Pancreas (tissue), 10 donors: ENCODE results near the gene TTLL10. TPM values are rescaled to one million over a fixed set of nuclear protein-coding genes. Genes with fewer than 3 reads are reported as not detected.

Experiments
- ATAC-seq, 4 donors: fragments of 200-7000 bp; cut with Tn5 transposase; one replicate each; pipeline versions ENCODE4 v1.8.0 to v1.9.1; 2020; ENCODE audit warnings: mild to moderate bottlenecking in 4 of 4, moderate library complexity in 4 of 4
- DNase-seq, 6 donors: peaks; one replicate each; pipeline ENCODE4 v3.0.0-alpha.2; 2020
- FAIRE-seq: peaks from 2 replicates; lab custom pipeline; 2012; peaks lifted over from hg19 to GRCh38; lab: Jason Lieb, UNC
- H3K27ac ChIP-seq, 4 donors: fragments of 200-600 bp; sonication (generic); 1 replicate in 3 of 4; 2 replicates in 1 of 4; pipeline versions ENCODE4 v1.5.0 to v1.8.0; 2020
- H3K27me3 ChIP-seq, 4 donors: fragments of 200-600 bp; one replicate each; pipeline ENCODE4 v1.8.0; 2021
- H3K36me3 ChIP-seq, 3 donors: fragments of 200-600 bp; sonication (generic) in 1 of 3; one replicate each; pipeline versions ENCODE4 v1.5.0 to v1.8.0; 2020 to 2021
- H3K4me1 ChIP-seq, 3 donors: fragments of 200-600 bp; one replicate each; pipeline ENCODE4 v1.8.0; 2021
- H3K4me3 ChIP-seq, 4 donors: fragments of 200-600 bp; sonication (generic) in 2 of 4; one replicate each; pipeline versions ENCODE4 v1.5.0 to v1.8.0; 2020 to 2021
- H3K9me3 ChIP-seq, 4 donors: fragments of 200-600 bp; one replicate each; pipeline ENCODE4 v1.8.0; 2021
- WGBS, 2 donors: extraction: QIAGEN DNeasy Blood & Tissue Kit; methylation state at CpG; one replicate each; pipeline ENCODE4 v1.1.7; 2013; 5-methylcytosine and 5-hydroxymethylcytosine counted together
- intact Hi-C, 3 donors: fragments of 100-400 bp; cut with DNase I; formaldehyde crosslinking; loops; one replicate each; pipeline versions ENCODE4 v1.11.1 to v1.14.2; 2022
- polyA plus RNA-seq, 2 donors: library from polyadenylated mRNA; stranded (reverse); fragments of 200-250 nt; gene quantifications; one replicate each; pipeline ENCODE4 v1.2.3, GENCODE V29; 2013
- total RNA-seq, 6 donors: library from RNA; stranded (reverse); fragmentation: NEBNext Ultra II Directional in 4 of 6; extraction: Animal tissue kit (Norgen Biotek cat#: 25700) in 4 of 6; gene quantifications; one replicate each; pipeline versions ENCODE4 v1.2.1 to v1.2.4, GENCODE V29; 2021 to 2023
- TF ChIP-seq, protein P1 (sequence below), 4 donors: fragments of 200-600 bp; sonication (generic) in 3 of 4; IDR thresholded peaks; one replicate each; pipeline versions ENCODE4 v1.5.0 to v1.8.0; 2021; ENCODE audit warnings: antibody characterized with exemption in 4 of 4
- donor health status: healthy with polysubstance abuse.
- donor health status: DM: no; HTN: no; CAD: no; lungs with moderate emphysema.
- donor health status: DM: no; HTN: no; CAD: no.
- donor health status: control.
- donor health status: control.
- donor health status: Bipolar disorder and iron deficiency.
- donor health status: DM: yes; HTN: yes; CAD: no.
- donor health status: DM: no; HTN: no; CAD: no.
- donor health status: DM: no; HTN: no; CAD: no.
- donor health status: DM: yes; HTN: yes; CAD: no.

TTLL10 gene
- total and polyA plus RNA-seq, 8 donors, result 0.20 to 1.6 (median 0.41) TPM; not detected in 1

DNA sequence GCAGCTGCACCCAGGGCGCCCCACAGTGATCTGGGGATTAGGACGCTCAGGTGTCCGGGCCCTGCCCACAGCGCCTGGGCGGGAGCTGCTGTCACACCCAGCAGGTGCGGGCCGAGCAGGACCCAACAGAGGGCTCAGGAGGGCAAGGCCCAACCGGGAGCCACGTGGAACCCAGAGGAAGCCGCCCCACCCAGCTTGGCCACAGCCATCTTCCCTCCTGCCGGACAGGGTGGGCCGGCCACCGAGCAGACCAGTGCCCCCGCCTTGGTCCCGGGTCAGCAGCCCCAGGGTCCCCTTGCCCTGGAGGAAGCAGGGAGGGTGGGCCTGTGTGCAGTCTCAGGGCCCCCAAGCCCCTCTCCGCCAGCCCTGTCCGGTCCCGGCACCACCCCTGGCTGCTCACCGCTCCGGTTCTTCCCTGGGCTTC, 6.3 kb upstream of the TTLL10 start:
- TF ChIP-seq, protein P1, sequence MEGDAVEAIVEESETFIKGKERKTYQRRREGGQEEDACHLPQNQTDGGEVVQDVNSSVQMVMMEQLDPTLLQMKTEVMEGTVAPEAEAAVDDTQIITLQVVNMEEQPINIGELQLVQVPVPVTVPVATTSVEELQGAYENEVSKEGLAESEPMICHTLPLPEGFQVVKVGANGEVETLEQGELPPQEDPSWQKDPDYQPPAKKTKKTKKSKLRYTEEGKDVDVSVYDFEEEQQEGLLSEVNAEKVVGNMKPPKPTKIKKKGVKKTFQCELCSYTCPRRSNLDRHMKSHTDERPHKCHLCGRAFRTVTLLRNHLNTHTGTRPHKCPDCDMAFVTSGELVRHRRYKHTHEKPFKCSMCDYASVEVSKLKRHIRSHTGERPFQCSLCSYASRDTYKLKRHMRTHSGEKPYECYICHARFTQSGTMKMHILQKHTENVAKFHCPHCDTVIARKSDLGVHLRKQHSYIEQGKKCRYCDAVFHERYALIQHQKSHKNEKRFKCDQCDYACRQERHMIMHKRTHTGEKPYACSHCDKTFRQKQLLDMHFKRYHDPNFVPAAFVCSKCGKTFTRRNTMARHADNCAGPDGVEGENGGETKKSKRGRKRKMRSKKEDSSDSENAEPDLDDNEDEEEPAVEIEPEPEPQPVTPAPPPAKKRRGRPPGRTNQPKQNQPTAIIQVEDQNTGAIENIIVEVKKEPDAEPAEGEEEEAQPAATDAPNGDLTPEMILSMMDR (IDR thresholded peaks at IDR 0.05), result no peak
- ATAC-seq, result no peak
- intact Hi-C loops, result no loop called here
- Histone ChIP-seq H3K27me3 (no peaks in the 10 kb centered on the region), H3K4me1 (peaks cover 5 to 14% (median 6%) of the 10 kb centered on the region in 3 donors), H3K27ac (no peak overlapping the region), H3K9me3 (no peaks in the 10 kb centered on the region), H3K36me3 (no peaks in the 10 kb centered on the region), H3K4me3 (peak overlapping the region in 1 of 4 donors; percentile 6)
- 76% methylated on average over 18 to 20 of the region's 20 CpGs for WGBS, 2 donors
- peak in 2 of 6 donors; percentile 45 to 84 for DNase-seq
- FAIRE-seq, result no peak

DNA sequence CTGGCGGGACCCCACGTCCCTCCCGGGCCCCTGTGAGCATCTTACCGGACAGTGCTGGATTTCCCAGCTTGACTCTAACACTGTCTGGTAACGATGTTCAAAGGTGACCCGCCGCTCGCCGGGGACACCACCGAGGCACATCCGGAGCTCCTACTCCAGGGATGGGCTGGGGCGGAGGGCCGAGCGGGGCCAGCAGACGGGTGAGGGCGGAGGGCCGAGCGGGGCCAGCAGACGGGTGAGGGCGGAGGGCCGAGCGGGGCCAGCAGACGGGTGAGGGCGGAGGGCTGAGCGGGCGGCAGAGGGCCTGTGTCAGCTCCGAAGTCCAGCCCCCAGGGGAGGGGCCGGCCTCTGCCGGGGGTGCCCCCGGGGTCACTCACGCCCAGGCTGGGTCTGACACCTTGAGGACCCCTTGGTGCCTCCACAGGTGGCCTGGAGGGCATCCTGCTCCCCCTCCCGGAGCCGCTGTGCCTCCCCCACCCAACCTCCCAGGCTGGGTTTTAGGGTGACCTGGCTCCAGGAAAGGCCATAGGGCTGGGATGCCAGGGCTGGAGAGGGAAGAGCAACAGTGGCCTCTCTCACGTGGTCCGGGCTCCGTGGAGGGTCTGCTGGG, 5.7 kb upstream of the TTLL10 start:
- 75 to 82% methylated on average over 26 to 36 of the region's 36 CpGs for WGBS, 2 donors
- no peaks in the 10 kb centered on the region for H3K36me3 ChIP-seq
- FAIRE-seq (no peak), ATAC-seq (no peak), DNase-seq (peak in 3 of 6 donors; percentile 41 to 73 (median 56))
- H3K4me3 ChIP-seq, result no peak overlapping the region
- TF ChIP-seq, protein P1 (IDR thresholded peaks at IDR 0.05), result no peak
- no peaks in the 10 kb centered on the region for H3K27me3 ChIP-seq
- H3K9me3 ChIP-seq, result no peaks in the 10 kb centered on the region
- intact Hi-C loops, result loop anchor here in 1 of 3 donors (2.0 kb wide), 1 partner anchor 23 kb away; no protein-coding TSS in a partner anchor
- H3K27ac ChIP-seq, result no peak overlapping the region
- peaks cover 5 to 14% (median 6%) of the 10 kb centered on the region in 3 donors for H3K4me1 ChIP-seq

DNA sequence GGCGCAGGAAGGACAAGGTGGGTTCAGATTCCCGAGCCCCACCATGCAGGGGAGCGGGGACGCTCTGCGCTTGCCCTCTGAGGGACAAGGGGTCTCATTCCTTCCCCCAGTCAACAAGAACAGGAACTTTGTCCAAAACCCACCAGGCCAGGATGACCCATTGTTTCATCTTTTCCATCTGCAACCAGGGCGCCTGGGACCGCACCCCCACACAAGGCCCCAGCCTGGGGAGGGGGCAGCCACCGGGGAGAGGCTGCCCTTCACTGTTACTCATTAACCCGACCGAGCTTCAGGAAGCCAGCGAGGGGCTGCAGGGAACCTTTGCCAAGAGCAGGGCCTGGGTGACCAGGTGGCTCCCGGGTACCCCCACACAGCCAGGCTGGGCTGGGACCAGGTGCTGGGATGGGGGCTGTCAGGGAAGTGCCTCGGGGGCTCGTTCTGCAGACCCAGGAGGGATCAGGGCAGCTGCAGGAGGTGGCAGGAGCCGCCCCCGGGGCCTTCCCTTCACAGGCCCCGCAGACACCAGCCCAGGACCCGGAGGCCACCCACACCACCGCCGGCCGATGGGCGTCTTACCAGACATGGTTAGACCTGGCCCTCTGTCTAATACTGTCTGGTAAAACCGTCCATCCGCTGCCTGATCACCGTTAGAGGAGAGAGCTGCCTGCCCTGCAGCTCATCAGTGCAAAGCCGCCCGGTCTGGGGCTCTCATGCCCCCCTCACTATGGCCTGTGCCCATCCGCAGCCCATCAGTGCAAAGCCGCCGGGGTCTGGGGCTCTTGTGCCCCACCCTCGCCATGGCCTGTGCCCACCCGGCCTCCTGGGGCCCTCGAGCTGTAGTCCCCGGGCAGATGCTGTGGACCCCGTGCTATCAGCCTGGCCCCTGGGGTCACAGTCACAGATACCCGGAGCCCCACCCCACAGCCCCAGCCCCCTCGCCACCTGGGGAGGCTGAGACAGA, 4.9 kb upstream of the TTLL10 start:
- FAIRE-seq (no peak), DNase-seq (peak in 4 of 6 donors; percentile 4 to 82 (median 46)), ATAC-seq (no peak)
- Histone ChIP-seq H3K4me3 (no peak overlapping the region), H3K36me3 (no peaks in the 10 kb centered on the region), H3K4me1 (peaks cover 5 to 14% (median 6%) of the 10 kb centered on the region in 3 donors), H3K27me3 (no peaks in the 10 kb centered on the region), H3K9me3 (no peaks in the 10 kb centered on the region), H3K27ac (no peak overlapping the region)
- intact Hi-C loops, result loop anchor here in 1 of 3 donors (2.0 kb wide), 1 partner anchor 22 kb away; no protein-coding TSS in a partner anchor
- TF ChIP-seq, protein P1 (IDR thresholded peaks at IDR 0.05), result no peak
- WGBS, 2 donors, result 81% methylated on average over 37 of the region's 37 CpGs

DNA sequence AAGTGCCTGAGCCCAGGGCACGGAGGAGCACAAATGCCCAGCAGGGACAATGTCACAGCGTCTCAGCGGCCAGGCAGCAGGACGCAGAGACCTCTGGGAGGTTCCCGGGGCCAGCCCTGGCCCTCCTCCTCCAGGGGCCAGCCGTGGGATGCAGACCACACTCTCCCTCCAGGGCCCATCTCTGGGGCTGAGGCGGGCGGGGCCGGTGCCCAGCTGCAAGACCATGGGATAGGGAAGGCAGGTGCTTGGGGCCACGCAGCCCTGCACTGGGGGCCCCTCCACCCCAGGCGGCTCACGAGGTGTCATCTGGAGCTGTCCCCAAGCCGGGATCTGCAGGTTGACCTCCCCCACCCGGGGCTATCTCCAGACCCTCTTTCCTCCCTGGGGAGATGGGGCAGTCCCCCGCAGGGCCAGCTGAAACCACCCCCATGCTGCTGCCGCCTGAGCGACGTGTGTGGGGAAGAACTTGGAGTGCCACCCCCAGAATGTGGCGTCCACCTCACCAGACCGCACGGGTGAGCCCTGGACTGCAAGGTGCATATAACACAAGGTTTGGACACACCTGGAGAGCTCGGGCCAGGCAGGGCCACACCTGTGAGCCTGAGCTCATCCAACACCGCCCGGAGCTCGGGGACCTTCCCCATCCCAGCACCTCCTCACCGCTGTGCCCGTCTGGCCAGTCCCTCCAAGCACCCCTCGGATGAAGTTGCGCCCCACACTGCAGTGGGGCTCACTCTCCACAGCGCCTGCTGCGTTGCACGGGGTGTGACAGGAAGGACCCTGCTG, 4.1 kb upstream of the TTLL10 start:
- no peak overlapping the region for H3K27ac ChIP-seq
- no peak overlapping the region for H3K4me3 ChIP-seq
- FAIRE-seq (no peak), DNase-seq (peak in 4 of 6 donors; percentile 5 to 73 (median 45)), ATAC-seq (no peak)
- no peaks in the 10 kb centered on the region for H3K27me3 ChIP-seq
- intact Hi-C loops, result loop anchor here in 1 of 3 donors (2.0 kb wide), 1 partner anchor 21 kb away; no protein-coding TSS in a partner anchor
- 88 to 89% methylated on average over 30 to 32 of the region's 32 CpGs for WGBS, 2 donors
- H3K4me1 ChIP-seq, result peaks cover 5 to 14% (median 6%) of the 10 kb centered on the region in 3 donors
- TF ChIP-seq, protein P1 (IDR thresholded peaks at IDR 0.05), result no peak
- H3K36me3 ChIP-seq, result no peaks in the 10 kb centered on the region
- no peaks in the 10 kb centered on the region for H3K9me3 ChIP-seq
